GM20000 (cell line): ENCODE data around the gene RGS19.

Experiments used
- DNase-seq: peaks from one replicate; pipeline ENCODE4 v3.0.0; 2012; ENCODE audit warnings: low spot score
- CTCF ChIP-seq: IDR thresholded peaks from 2 replicates; pipeline ENCODE4 v1.5.1; 2012; ENCODE audit warnings: mild to moderate bottlenecking, control low read depth; ENCODE audit errors: extremely low read depth, missing control alignments

RGS19 gene

GRCh38 chr20:64062276-64062595 lies 17.1 kb downstream of the RGS19 start:
- no peak for TF ChIP-seq CTCF
- DNase-seq = no peak

- DNase-seq = no peak
- TF ChIP-seq CTCF = no peak
These were observed 20.8 kb downstream of the RGS19 start for GRCh38 chr20:64058536-64058935.

GRCh38 chr20:64057628-64058498 lies 21.5 kb downstream of the RGS19 start:
- DNase-seq = peak; percentile 90
- TF ChIP-seq CTCF = peak; percentile 88

GRCh38 chr20:64056889-64057627 lies 22.3 kb downstream of the RGS19 start:
- no peak for DNase-seq
- TF ChIP-seq CTCF = no peak

- DNase-seq = no peak
- TF ChIP-seq CTCF = no peak
These were observed 22.8 kb downstream of the RGS19 start for GRCh38 chr20:64056639-64056888.

- TF ChIP-seq CTCF = no peak
- no peak for DNase-seq
These were observed 23.3 kb downstream of the RGS19 start for GRCh38 chr20:64055893-64056638.

GRCh38 chr20:64055396-64055892 lies 23.9 kb downstream of the RGS19 start:
- TF ChIP-seq CTCF = no peak
- DNase-seq = no peak
